GM04504 (cell line): ENCODE measurements around the gene ATL1.
A peak's percentile ranks its signal among the peaks of the same experiment; 100 is the strongest.
"Not testable (repeated sequence)": the region's sequence is repeated elsewhere in the genome, so short reads cannot be mapped to it uniquely, and the experiment has no call there.

Experiments
- DNase-seq: peaks from one replicate; pipeline ENCODE4 v3.0.0-alpha.2; 2012; ENCODE audit warnings: low read depth

Gene ATL1

DNA sequence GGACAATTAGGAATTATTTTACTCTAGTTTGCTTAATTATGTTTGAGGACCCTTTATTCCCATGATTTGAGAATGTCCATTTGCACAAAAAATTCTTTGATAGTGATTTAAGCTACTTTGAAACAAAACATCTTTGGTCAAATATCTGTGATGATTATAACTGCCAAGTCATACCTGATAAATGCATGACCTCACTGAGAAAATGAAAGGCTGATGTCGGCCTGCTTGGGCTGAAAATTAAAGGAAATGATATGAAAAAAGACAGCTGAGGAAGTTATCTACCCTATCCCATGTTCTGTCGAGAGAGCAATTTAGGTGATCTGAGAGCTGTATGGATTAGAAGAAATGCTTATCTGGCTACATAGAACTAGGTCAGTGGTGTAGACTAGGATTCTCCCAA lies 43.6 kb downstream of the ATL1 start:
- no peak for DNase-seq

DNA sequence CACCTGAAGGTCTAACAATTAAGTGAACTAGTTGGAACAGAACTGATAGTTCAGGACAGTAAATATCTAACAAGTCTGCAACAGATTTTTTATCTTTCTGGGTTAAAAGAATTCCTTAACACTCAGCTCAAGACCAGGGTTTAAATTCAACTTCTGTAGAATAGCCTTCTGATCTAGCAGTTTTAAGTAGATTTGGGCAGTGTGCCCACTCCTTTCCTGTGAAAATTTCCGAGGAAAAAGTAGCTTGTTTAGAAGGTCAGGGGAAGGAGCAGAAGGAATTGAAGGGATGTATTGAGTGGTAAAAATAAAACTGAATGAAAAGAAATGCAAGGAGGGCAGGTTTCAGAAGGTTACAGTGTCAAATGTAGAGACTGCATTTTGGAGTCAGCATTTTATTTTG lies 45.8 kb downstream of the ATL1 start:
- DNase-seq = no peak

DNA sequence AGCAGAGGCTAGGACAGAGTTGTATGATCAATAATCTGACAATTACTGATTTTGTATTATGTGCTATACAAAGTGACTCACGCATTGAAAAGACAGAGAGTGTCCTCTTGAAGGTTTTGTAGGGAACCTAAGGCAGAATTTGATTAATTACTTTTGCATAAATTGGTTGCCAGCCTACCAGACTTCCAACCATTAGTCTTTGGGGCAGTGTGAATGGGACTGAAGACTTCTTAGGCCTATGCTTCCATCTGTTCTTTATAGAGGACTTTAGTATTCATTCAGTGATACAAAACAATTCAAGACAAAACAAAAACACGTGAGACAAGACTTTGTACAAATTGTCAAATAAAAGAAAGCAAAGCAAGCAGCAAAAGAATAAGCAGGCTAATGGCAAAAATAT lies 46.5 kb downstream of the ATL1 start:
- DNase-seq = no peak

DNA sequence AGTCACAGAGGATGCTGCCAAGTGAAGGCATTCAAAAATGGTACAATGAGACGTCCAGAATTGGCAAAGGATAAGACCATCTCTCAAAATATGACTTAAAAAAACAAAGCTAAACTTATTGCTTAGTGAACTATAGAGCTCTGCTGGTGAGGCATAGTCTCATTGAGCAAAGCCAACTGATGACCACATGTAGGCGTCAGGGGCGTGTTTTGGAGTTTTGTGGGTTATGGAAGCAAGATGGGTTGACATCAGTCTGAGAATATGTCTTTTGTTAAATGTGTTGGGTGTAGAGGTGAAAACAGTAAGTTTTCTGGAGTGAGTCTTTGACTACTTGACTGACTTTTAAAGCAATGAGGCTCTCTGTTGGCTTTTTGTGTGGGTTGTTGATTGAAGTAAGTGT lies 47.2 kb downstream of the ATL1 start:
- DNase-seq = peak; percentile 53

DNA sequence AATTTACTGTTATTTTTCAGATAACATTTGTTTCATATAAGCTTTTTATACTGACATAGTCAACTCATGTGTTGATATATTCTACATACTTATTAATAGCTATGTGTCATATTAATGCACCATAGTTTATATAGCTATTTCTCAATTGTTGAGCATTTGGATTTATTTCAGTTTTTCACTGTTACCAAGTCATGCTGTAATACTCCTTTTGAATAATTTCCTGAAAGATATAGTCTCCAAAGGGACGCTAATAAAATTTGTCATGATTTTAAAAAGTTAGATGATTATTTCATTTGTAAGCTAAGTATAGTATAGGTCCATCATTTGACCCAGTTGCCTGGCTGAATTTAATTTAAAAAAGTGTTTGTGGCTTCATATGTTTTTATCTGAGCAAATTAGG lies 47.8 kb downstream of the ATL1 start:
- no peak for DNase-seq

DNA sequence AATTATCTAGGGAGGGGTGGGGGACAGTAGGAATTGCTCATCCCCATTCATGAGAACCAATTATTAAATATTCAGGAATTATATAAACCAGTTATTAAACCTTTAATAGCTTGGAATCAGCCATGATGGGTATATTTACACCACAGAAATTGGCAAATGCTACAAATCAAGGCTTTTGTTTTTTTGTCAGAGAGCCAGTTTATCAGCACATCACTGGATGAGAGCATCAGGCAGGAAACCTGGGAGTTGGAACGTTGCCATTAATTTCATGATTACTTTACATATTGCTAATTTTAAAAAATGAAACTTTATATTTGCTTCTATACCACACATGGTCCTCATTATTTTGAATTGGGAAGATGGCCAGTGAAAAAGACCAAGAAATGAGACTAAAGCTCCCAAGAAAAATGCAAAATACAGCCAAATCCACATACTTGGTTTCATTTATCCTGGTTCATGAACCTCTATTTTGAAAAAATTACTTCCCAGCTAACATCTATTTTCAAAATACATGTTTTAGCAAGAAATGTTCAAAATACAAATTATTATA lies 48.4 kb downstream of the ATL1 start:
- no peak for DNase-seq

DNA sequence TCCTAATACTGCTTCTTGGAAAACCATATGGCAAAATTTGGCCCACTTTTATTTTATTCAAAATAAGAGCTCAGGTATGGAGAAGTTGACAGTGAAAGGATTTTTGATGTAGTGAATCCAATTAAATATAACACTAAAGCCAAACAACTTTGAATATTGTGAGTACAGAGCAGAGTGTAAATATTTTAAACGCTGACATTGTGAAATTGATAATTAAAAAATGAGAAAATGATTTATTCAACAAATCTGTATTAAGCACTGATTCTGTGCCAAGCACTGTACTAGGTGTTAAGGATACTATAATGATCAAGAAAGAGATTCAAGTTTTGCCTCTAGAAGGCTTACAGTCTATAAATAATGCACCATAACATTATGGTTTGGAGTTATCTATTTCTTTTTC lies 50.5 kb downstream of the ATL1 start:
- no peak for DNase-seq

DNA sequence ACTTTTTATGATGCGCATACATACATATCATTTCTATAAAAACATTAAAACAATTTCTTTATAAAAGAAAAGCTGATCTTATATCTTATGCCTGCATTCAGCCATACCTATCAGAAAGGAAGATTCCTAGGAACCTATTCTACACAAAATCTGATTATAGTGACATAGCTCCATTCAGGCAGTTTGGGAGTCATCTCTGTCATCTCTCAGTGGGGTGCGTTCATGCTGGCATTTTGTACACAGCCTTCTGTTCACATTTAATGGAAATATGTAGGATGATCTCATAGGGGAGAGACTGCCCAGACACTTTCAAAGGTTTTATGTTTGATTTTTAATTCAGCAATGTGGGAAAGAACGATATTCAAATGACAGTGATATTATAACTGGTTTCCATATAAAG lies 52.9 kb downstream of the ATL1 start:
- DNase-seq = no peak

DNA sequence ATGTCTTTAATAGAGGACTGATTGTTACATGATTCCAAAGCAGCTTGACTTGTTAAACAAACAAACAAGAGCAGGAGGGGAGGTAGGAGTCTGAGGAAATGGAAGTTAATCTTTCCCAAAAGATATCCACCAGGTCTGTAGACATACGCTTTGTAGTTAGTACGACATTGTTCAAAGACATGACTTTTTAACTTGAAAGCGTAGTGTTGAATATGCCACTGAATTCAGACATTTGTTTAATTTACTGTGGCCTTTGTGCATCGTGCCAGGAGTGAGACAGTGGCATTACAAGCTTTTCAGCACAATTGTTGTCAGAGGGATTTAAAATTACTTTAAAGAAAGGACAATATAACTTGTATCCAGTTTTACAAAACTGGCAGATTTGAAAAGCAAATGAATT lies 55.1 kb downstream of the ATL1 start:
- no peak for DNase-seq

DNA sequence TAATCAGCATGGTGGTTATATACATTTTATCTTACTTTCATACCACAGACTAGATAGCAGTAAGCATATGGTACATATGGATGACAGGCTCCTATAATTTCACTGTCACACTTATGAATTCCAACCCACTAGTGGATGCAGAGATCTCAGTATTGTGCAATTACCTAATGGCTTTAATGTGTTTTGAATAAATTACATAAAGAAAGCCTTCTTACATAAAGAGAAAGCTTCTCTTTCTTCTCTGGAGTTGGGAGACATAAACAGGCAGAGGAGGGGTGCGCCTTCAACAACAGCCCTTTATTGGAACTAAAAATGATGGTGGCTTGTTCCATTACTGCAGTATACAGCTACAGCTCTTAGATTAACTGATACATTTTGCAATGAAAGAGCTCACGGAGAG lies 55.6 kb downstream of the ATL1 start:
- DNase-seq = no peak

DNA sequence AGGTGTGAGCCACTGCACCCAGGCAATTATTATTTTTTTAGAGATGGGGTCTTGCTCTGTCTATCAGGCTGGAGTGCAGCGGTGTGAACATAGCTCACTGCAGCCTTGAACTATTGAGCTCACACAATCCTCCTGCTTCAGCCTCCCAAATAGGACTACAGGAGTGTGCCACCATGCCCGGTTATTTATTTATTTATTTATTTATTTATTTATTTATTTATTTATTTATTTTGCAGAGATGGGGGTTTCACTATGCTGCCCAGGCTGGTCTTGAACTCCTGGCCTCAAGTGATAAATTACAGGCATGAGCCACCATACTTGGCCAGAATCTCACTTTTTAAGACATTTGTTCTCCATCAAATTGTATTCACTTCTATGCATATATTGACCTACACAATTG lies 56.3 kb downstream of the ATL1 start:
- no peak for DNase-seq

DNA sequence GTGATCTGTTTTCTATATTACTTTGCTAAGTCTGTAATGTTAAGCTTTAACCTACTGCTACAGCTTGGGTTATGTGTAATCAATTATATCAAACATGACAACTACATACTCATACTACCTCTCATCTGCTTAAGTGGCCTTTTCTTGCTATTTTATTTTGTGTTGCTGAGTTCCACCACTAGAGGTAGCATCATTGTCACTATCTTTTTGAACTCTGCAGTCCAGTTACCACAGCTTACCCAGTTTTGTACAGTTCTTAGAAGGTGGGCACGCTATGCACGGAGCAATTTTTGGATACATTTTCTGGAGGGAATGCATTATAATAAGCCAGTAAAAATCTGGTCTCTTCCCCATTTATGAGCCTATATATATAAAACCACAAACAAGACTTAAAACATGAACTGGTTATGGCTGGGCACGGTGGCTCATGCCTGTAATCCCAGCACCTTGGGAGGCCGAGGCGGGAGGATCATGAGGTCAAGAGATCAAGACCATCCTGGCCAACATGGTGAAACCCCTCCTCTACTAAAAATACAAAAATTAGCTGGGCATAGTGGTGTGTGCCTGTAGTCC lies 59.7 kb downstream of the ATL1 start:
- DNase-seq = no peak

DNA sequence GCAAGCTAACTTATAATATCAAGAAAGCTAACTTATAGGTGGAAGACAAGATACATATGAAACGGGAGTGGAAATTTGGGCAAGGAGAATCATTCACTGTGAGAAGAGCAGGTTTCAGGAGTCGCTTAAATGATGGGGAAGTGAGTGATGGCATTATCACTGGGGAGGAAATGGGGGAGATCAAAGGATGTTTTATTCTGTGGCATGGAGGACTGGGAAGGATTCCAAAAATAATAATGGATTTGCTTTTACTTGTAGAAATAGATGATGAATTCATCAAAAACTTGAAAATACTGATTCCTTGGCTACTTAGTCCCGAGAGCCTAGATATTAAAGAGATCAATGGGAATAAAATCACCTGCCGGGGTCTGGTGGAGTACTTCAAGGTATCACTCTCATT lies 60.4 kb downstream of the ATL1 start:
- no peak for DNase-seq

DNA sequence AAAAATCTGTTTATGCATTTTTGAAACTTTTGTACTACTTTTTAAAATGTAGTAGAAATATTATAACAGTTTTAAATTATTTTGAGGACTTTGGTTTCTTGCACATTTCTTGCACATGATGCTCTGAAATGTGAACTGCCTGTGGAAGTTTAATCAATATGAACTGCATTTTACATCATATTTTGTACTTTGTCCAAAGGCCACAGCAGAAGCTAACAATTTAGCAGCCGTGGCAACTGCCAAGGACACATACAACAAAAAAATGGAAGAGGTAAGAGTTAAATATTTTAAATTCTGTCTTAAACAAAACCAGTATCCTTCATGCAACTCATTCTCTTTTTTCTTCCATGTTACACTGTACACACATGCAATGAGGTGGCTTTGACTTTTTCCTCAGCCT lies 63.0 kb downstream of the ATL1 start:
- no peak for DNase-seq

DNA sequence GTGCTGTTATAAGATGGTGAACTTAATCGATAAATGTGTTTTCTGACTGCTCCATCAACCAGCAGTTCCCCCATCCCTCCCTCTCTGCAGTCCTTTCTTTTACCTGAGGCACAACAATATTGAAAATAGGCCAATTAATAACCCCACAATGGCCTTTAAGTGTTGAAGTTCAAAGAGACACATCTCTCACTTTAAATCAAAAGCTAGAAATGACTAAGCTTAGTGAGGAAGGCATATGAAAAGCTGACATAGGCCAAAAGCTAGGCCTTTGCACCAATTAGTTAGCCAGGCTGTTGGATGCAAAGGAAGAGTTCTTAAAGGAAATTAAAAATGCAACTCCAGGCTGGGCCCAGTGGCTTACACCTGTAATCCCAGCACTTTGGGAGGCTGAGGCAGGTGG lies 64.5 kb downstream of the ATL1 start:
- DNase-seq = no peak

DNA sequence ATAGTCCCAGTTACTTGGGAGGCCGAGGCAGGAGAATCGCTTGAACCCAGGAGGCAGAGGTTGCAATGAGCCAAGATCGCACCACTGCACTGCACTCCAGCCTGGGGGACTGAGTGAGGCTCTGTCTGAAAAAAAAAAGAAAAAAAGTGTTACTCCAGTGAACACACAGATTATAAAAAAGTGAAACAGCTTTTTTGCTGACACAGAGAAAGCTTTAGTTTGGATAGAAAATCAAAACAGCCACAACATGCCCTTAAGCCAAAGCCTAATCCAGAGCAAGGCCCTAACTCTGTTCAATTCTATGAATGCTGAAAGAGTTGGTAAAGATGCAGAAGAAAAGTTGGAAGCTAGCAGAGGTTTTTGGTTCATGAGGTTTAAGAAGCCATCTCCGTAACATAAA lies 65.0 kb downstream of the ATL1 start:
- DNase-seq = not testable (repeated sequence)

DNA sequence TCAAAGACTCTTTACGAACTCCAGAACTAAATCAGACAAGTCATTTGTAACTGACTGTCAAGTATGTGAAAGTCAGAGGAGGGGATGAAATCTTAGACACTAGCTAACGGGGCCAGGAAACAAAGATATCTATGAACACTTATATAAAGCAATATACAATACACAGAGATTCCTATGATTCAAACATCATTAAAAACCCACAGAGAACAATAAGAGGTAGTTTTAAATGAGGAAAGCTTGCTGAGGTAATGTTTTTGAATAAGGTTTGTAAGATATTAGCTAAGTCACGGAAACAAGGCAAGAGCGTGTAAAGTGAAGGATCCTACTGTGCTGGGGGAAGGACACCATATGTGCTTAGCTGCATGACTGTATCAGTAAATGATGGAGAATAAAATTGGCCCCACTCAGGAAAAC lies 71.5 kb downstream of the ATL1 start:
- no peak for DNase-seq

DNA sequence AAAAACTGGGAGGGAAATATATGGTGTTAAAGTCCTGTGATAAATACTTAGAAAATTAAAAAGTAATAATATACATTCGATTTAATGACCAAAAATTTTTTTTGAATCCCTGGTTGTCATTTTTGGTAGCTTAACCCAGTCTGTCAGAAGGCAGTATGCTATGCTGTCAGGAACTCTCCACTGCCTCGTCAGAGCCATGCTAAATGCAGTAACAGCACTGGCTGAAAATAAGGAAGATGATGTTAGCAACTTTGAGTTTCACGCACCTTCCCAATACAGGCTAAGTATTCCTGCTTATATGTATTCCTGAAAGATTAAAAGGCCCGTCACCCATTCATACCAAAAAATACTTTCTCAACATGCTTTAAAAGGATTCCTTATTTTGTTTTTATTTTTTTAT lies 74.0 kb downstream of the ATL1 start:
- no peak for DNase-seq

DNA sequence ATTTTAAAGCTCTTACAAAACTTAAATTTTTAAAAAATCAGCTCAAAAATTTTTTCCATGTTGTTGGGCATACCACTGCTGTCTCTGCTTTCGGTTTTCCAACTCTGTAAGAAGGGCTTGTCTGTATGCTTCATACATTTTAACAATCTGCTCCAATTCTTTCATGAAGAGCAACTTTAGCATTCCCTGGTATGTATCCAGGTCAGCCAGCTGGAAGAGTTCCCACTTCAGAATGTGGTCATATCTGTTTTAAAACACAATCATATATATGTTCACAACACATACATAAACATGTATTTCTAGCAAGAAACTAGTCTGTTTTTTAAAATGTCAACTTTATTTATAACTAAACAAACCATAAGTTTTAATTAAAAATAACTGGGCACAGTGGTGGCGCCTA lies 75.2 kb downstream of the ATL1 start:
- DNase-seq = no peak

DNA sequence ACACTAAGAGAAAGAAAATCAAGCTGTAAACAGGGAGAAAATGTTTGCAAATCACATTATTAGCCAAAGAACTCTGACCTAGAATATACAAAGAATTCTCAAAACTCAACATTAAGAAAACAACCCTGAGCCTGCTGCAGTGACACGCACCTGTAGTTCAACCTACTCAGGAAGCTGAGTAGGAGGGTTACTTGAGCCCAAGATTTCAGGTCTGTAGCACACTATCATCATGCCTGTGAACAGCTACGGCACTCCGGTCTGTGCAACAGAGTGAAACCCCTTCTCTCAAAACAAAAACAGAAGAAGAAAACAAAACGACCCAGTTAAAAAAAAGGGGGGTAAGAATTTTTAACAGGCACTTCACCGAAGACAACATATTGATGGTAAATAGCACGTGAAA lies 87.3 kb downstream of the ATL1 start:
- no peak for DNase-seq

DNA sequence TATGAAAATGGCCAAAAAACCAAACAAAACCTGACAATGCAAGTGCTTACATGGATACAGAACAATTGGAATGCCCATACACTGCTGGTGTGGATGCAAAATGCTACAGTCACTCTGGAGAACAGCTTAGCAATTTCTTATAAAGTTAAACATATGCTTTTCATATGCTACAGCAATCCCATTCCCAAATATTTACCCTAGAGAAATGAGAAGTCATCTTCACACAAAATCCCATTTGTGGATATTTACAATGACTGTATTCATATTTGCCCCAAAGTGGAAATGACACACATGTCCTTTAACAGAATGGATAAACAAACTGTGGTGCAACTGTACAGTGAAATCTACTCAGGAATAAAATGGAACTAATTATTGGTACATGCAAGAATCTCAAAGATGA lies 87.8 kb downstream of the ATL1 start:
- DNase-seq = no peak

DNA sequence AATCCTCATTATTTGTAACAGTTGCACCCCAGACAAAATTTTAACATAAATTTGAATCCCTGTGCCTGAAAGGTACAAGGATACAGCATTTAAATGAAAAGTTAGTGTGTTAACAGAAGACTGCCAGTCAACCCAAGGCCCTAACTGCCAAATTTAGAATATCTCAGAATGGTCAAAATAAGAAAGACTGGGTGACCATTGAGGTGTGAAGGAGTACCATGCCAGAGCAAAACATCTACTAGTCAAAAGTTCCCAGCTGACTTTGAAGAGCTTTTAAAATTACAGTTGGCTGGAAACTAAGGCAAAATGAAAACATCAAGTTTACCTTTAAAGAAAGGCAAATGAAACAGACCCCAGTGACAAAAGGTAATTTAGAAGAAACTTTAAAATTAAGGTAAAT lies 89.7 kb downstream of the ATL1 start:
- no peak for DNase-seq

DNA sequence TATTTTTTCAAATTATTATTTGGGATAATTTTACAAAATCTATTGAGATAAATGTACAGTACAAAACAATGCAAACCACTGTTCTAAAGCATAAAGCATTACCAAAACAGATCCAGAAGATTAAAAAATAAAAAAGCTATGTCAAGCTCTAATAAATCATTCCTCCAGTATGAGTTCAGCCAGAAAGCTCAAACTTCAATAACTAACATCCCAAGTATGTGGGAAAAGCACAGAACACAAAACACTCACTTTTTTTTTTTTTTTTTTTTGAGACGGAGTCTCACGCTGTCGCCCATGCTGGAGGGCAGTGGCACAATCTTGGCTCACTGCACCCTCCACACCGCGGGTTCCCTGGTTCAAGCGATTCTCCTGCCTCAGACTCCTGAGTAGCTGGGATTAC lies 96.8 kb downstream of the ATL1 start:
- DNase-seq = no peak

DNA sequence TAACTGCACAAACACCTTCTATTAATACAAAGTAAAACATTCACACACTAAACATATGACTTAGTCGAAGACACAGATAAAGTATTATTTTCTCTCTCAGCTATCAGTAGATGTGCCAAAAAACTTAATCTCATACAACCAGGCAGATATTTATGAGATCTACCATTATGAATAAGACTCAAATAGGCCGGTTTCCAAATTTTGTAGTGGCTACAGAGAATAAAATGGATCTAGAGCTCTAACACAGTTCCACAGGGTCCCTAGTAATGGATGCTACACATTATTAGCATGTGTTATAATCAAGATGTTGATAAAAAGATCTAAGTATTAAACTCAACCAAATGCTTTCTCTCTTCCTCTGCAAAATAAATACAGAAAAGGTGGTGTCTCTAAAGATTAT lies 97.8 kb downstream of the ATL1 start:
- no peak for DNase-seq

DNA sequence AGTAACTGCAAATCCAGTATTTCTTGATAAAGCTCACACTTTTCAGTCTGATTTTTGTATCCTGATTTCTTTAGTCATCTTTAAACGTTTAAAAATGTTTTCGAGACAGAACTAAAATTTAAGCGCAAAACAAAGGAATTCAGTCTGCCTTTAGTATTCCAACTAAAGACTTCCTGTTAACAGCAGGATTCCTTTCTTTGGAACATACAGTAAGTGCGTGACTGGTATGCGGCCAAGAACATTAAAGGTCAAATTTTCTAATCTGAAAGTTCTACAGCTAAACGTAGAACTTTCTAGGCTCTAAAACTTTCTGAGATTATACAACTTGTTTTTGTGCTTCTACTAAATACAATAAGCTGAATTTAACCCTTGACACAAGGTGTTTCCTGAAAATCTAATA lies 98.3 kb downstream of the ATL1 start:
- DNase-seq = peak; percentile 39
